GM19395 (cell line): ENCODE data around the gene PPM1H.

Experiments used
- ATAC-seq: cut with Tn5 transposase; IDR thresholded peaks from one replicate; pipeline ENCODE4 v1.9.1; 2021; ENCODE audit warnings: mild to moderate bottlenecking, moderate library complexity; ENCODE audit not compliant: unreplicated experiment

Gene PPM1H

DNA sequence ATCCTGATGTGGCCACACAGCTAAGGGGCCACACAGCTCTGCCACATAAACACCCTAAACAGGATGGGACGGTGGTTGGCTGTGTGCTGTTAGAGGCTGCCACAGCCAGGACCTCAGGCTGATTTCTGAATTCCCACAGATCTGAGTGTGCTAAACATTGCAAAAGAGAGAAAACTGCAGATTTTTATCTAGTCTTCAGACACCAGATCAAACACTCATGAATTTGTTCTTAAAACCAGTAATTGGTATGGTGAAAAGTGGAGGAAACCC lies 277.7 kb downstream of the PPM1H start:
- no peak for ATAC-seq

DNA sequence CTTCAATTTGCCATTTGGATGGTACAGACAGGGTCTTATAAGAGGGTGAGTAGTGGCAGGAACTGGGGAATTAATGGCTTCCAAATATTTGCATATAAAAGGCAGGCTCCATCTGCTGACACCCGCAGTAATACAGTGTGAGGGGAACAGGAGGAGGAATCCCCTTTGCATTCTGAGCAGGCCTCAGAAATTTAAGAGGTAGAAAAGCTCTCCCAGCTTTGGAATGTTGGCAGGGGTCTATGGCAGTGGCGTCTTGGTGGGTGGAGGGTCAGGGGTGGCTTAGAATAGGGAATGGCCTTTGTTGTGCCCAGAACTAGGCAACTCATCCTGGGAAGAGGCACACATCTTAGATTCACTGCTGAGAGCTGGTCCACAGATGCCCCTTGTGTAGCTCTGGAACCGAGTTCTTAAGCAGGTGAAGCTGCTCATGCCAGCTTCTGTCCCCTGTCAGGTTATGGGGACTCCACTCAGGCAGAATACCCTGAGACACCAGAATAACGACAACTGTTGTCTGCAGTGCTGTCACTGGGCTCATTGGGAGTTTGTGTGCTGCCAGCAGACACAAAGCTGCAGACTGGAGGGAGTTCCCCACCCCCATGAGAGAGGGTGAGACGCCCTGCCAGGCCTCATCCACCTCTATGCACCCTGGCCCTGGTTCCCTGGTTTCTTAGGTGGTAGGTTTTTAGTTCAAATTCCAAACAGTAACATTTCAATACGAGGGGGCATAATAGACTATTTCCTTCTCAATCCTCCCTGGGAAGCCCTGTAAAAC lies 278.2 kb downstream of the PPM1H start:
- ATAC-seq = no peak

DNA sequence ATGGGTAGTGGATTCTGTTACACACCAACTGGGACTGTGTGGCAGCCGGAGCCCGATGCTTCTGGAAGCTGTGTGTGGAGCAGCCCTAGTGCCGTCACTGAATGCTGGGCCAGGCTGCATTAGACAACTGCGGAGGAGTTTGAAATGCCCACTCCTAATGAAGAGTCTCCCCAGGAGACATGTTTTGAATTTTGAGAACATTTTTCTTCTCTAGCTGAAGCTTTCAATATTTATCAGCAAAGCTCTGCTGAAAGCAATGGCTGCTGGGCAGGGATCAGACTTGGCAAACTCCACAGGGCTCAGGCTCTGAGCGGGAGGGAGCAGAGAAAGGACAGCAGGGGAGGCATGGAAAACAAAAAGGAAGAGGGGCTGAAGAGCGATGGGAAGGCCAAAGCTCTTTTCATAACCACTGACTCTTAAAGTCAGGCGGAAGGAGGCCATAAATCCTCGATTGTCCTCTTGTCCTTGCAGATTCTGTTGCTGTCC lies 279.2 kb downstream of the PPM1H start:
- ATAC-seq = no peak

GRCh38 chr12:62654326-62655241 lies 280.4 kb downstream of the PPM1H start:
- no peak for ATAC-seq

DNA sequence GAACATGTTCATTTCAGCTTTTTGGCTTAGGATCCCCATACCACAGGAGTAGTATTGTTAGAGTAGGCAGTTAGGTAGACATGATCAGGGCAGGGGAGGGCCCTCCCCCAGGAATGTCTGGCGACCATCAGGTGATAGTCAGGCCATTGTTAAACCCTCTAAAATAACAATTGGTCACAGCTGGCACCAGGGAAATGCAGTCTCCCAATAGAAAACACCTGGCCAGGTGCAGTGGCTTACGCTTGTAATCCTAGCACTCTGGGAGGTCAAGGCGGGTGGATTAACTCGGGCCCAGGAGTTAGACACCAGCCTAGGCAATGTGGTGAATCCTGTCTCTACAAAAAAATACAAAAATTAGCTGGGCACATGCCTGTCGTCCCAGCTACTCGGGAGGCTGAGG lies 281.2 kb downstream of the PPM1H start:
- ATAC-seq = no peak

DNA sequence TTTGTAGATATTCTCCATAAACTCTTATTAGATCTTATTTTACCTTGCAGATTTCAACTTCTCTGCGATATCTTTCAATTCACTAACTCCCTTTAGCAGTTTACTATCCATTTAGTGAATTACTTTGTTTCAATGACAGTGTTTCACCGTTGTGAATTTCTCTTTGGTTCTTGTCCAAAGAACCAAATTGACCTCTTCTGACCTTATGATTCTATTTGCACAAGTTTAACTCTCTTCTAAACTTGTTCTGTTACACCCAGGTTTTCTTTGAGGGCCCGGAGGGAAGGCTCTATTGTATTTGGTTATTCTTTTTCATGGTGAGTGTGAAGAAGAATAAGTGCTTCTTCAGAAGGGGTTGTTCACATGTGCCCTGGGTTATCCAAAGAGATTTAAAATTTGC lies 281.6 kb downstream of the PPM1H start:
- no peak for ATAC-seq

- no peak for ATAC-seq
These were observed 283.8 kb downstream of the PPM1H start for GRCh38 chr12:62651138-62651537.

- no peak for ATAC-seq
These were observed 285.4 kb downstream of the PPM1H start for GRCh38 chr12:62649412-62650138.

GRCh38 chr12:62647586-62647985 lies 287.4 kb downstream of the PPM1H start:
- no peak for ATAC-seq

DNA sequence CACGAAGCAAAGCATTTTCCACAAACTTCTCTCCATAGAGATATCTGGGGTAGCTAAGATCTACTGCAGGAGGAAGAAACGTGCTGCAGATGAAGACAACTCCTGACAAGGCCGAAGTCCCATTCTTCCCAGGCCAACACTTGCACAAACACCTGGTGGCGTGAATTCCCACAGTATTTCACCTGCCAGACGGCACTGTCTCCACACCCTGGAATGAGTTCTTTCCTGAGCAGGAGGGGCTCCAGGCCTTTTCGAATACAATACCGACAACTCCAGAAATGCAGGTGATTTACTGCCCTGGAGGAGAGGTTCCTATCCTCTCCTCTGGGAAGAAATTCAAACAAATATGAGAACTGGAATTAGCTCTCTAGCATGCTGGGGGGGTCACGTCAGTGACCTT lies 288.4 kb downstream of the PPM1H start:
- ATAC-seq = no peak

DNA sequence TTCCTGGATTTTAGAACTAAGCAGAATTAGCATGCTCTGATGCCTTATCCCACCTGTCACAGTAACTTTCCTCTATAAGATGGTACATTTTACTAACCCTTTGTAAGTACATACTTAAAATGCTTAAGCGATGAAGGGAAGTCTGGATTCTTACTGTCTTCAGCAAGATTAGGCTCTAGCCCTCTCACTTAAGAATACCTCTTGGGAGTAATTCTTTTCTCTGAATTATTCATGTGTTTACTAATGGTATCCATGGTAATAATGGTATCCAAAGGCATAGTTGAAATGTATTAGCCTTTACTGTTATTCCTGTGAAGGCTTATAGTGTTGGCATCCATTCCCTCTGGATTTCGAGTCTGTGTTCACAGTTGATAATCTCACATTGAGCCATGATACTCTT lies 291.5 kb downstream of the PPM1H start:
- no peak for ATAC-seq

- no peak for ATAC-seq
These were observed 292.5 kb downstream of the PPM1H start for GRCh38 chr12:62642486-62642885.

DNA sequence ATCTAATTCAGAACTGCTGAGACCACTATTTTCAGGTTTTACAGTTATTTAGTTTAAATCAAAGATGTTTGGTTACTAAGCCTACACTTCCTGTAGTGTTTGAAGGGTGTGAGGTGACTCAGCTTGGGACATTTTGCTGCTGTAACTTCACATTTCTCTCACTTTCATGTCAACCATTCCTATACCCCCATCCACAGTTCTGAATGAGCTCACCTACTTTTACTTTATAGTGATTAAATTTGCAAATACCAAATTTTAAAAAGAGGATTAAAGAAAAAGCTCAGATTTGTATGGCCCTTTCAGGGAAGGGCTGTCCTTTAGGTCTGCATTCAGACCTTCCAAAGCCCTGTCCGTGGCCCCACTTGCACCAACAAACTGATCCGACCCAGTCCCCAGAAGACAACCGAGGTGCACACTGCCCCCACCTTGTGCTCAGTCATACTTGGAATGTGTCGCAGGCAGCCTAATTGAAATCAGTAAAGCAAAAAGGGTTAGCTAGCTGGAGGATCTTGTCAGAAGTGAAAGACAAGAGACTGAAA lies 294.0 kb downstream of the PPM1H start:
- ATAC-seq = peak; percentile 92

GRCh38 chr12:62637679-62638078 lies 297.3 kb downstream of the PPM1H start:
- ATAC-seq = no peak

- no peak for ATAC-seq
These were observed 299.3 kb downstream of the PPM1H start for GRCh38 chr12:62635649-62636048.

DNA sequence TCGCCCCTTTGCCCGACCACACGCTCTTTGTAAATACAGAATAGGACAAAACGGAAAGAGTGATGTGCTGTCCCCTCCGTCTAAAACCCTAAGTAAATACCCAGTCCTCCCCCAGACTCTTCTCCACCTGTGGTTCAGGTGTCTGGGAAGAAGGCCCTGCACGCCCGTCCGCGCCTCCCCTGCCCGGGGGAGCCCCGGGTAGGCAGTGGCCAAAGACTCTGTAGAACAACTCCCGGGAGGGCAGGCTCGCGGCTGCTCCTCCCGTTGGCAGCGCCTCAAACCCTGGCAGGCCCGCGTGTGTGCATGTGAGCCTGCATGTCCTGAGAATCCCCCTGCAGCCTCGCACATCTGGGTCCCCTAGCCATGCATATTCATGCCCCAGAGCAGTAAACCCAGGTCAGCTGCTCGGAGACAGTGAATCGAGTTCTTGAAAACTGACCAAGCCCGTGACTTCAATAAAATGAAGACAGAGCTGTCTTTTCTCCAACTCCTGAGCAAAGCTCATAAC lies 302.5 kb downstream of the PPM1H start:
- ATAC-seq = peak; percentile 33

GRCh38 chr12:62631471-62632410 lies 303.2 kb downstream of the PPM1H start:
- peak; percentile 69 for ATAC-seq

GRCh38 chr12:62629971-62630739 lies 304.8 kb downstream of the PPM1H start:
- no peak for ATAC-seq

- no peak for ATAC-seq
These were observed 305.5 kb downstream of the PPM1H start for GRCh38 chr12:62629413-62629812.
